Mucosa of gallbladder (tissue), 1 donor: Measurements from ENCODE around the gene HARS1. TPM values are rescaled to one million over a fixed set of nuclear protein-coding genes. Genes with fewer than 3 reads are reported as not detected.
A peak's percentile ranks its signal among the peaks of the same experiment; 100 is the strongest.
"Not testable (repeated sequence)": the region's sequence is repeated elsewhere in the genome, so short reads cannot be mapped to it uniquely, and the experiment has no call there.

Experiments
- DNase-seq: peaks from one replicate; pipeline ENCODE4 v3.0.0-alpha.2; 2020; ENCODE audit warnings: low spot score
- total RNA-seq: library from RNA; stranded (reverse); gene quantifications from one replicate; pipeline ENCODE4 v1.2.1, GENCODE V29; 2021
- donor health status: DM: no; HTN: no; CAD: no.

HARS1 gene
- total RNA-seq, 1 donor from 2014 or later: 45.5 TPM

DNA sequence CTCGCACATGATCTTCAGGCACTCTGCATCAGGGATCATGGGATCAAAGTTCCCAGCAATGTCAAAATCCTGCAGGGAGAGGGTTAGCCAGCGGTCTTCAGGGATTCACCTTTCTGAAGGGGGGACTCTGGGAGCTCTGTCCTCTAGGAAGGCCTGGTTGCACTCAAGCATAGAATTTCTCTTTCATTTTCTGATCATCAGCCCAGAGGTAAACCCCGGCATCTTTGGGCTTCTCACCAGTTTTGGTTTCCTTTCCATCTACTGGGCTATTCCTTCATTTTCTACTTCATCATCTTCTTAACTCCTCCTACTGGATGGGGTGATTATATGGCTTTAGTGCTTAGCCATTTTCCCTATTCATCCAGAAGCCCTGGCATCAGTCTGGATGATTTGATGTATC lies 13.2 kb downstream of the HARS1 start:
- DNase-seq: no peak

DNA sequence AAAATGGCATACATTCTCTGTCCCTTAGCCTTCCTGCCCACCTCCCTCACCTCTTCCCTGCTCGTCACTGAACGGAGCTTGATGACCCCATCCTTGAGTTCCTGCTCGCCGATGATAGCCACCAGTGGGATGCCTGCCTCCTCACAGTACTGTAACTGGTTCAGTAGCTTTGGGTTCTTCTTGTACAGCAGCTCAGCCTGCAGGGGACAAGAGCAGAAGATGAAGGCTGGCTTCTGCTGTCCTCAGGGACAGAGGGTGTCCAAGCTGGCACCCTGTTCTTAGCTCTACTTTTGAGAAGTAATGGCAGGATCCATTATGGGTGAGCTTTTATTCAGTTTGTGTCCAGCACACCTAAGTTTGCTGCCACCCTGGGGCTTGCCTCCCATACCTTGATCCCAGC lies 16.5 kb downstream of the HARS1 start:
- DNase-seq: no peak

DNA sequence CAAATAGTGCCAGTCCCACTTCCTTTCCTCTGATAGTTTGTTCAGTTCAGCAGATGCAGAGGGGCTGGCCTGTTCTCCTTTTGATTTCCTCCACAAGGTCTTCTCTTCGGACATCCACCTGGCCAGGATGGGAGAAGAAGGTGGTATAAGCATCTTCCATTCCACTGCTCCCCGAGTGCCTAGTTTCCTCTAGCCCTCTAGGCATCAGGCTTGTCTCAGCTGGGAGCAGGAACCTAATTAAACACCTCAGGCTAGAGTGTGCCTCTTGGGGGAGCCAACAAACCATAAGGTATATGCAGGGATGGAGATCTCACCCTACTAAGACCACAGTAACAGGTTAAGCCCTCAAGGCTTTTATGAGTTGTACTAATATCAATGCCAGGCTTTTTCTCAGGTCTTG lies 17.0 kb downstream of the HARS1 start:
- DNase-seq: no peak

DNA sequence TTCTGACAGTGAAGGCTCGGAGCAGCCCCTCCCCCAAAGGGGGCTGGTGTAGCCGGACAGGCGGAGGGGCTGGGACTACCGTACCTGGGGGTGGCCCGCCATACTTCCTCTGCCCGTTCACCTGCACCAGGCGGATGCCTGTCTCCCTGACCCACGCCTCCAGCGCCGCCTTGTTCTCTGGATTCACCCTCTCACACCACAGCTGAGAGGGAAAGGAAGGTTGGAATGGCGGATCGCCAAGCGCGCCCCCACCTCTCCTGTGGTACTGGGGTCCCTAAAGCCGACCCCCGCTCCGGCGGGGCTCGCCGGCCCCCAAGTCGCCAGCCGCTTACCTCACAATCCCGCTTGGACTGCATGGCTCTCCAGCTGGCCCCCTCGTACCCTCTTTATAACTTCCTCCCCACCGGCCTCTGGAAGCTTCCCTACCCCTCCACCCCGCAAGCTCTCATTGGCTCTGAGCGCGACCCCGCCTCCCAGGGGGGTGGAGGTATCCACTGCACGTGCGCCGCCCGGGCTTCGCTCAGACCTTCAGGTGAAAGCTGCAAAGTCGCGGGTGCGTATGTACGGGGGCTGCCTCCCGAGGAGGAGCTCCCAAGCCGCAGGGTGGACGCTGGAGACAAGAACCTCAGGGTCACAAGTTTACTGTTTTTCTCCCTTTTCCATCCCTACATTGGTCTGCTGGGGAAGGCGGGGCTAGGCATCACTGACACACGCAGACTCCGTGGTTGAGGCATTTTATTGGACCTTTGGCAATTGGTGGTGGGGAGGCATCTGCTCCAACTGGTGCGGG lies 17.8 kb downstream of the HARS1 start, which contains the start of gene DND1:
DND1 (minus strand) TSS at position 390 of the 790 bp plus-strand sequence; CDS start at position 356, 34 bp downstream.
- DNase-seq: no peak

DNA sequence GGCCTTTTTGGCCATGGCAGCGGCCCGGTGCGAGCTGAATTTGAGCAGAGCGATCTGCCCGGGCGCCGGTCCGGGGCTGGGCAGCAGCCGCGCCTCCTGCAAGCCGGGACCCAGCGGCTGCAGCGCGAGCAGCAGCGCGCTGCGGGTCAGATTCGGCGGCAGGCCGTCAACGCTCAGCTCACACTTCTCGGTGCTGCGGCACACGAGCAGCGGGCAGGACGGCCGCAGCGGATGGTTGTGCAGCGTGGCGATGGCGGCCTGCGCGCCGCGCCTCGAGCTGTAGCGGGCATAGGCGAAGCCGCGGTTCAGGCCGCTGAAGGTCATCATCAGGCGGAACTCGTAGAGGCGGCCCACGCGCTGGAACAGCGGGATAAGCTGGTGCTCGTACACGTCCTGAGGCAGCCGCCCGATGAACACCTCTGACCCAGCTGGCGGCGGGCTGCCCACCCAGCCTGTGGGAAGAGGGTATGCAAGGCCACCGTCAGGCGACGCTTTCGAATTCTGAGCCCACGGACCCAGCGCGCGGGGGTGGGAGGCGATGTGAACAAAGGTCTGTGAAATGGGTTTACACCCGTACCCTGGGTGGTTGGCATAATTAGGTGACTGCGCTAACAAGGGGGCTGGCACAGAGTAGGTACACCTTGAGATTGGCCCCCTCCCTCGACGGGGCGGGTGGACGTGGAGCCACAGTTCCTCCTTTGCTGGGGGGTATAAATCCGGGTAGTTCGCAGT lies 18.5 kb downstream of the HARS1 start:
- DNase-seq: no peak

DNA sequence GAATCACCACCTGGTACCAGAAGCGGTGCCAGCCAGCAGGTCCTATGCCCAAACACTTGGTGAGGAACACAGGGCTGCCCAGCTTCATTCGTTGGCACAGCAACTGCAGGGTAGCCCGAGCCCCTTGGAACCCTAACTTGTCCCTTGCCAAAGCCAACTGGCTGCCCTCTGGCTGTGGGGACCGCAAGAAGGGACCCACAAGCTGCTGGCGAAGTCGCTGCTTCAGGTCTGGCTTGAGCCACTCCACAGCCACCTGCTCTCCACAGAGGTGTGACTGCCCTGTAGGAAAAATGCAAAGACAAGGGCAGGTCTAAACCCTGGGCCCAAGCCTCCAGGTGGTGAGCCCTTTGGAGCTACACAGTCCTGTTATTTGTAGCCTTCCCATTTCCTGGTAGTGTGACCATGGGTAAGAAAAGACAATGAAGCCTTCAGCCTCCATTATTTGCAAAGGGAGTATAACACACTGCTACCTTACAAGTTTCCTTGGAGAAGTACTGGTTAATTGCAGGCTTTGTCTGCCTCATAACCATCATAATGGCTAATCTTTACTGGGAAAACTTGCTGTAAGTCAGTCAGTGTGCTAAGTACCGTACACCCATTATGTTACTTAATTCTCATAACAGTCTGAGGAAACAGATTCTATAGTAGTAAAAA lies 19.6 kb downstream of the HARS1 start:
- no peak for DNase-seq

DNA sequence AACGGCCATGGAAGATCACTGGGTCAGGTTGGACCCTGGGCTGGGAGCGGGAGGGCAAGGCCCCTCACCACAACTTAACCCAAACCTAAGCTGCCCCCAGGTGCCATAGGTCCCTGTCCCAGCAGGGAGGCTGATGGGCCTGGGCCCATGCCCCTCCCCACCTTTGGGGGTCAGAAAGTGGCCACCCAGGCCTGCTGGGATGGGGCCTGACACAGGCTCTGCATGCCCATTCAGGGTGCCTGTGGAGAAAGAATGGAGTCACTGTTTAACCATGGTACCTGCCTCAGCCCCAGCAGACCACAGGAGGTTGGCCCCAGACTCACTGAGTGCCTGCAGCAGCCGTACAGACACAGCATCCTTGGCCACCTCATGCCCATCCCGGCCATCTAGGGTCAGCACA lies 20.1 kb downstream of the HARS1 start:
- DNase-seq: not testable (repeated sequence)

DNA sequence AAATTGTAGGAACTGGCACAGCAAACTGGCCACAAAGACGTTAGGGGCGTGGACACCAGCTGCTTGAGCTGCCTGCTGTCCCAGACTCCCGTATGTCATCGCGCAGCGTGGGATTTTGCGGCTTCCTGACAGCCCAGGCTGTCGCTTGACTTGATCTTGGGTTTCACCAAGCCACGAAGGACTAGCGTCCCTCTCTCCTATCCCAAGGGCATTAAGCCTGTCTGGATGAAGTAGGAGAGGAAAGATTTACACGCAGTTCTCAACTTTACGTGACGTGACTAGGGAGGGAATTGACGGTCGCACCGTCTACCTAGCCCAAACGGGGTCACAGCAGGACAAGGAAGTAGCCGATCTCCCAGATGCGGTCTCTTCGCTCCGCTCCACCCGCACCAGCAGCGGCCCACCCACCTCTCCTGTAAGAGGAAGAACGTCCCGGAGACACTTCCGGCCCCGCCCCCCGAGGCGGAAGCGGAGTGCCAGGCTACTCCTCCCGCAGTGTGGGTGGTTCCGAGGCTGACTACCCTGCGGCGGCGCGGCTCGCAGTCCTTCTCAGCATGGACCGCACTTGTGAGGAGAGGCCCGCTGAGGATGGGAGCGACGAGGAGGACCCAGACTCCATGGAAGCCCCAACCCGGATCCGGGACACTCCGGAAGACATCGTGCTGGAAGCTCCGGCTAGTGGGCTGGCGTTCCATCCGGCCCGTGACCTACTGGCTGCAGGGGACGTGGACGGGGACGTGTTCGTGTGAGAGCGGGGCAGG lies 26.6 kb downstream of the HARS1 start, which contains the start of gene WDR55:
WDR55 (plus strand) TSS at position 546 of the 761 bp plus-strand sequence; CDS start at position 555, 9 bp downstream.
- DNase-seq: peak; percentile 95

DNA sequence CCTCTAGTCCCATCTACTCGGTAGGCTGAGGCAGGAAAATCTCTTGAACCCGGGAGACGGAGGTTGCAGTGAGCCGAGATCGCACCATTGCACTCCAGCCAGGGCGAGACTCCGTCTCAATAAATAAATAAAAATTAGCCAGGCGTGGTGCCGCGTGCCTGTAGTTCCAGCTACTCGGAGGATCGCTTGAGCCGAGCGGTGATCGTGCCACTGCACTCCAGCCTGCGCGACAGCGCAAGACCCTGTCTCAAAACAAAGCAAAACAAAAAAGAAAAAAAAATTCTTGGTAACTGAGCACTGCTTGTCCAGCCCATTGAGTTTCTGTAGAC lies 27.2 kb downstream of the HARS1 start:
- no peak for DNase-seq

DNA sequence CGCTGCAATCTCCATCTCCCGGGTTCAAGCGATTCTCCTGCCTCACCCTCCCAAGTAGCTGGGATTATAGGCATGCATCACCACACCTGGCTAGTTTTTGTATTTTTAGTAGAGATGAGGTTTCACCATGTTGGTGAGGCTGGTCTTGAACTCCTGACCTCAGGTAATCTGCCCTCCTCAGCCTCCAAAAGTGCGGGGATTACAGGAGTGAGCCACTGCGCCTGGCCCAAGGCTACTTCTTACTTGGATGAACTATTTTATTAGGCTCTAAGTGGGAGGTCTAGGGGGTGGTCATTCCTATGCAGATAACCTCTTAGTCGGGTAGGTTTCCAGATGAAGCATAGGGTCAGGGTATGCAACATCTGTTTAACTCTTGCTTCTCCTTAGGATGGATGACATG lies 30.8 kb downstream of the HARS1 start:
- DNase-seq: not testable (repeated sequence)

DNA sequence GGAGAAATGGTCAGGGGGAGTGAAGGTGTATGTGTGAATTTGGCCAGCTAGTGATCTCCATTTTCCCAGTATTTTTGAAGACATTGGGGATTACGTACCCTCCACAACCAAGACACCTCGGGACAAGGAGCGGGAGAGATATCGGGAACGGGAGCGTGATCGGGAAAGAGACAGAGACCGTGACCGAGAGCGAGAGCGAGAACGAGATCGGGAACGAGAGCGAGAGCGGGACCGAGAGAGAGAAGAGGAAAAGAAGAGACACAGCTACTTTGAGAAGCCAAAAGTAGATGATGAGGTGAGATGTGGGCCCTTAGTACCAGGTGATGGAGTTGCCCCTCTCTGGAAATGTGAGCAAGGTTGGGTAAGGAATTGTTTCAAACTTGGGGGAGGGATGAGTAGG lies 32.3 kb downstream of the HARS1 start:
- no peak for DNase-seq

DNA sequence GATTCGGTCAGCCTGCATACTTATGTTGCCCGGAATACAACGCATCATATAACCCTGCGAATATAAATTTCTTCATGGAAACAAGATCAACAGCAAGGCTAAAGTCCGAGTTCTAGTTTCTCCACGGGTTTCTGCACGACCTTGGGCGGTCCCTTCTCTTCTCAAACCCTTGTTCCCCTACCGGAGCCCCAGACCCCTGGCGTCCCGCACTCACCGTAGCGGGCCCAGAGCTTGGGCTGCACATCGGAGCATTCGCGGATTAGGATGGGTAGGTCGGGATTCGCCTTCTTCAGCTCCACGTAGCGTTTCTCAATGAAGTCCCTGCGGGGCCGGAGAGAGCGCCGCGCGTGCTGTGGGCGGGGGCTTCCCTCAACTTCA lies 44.1 kb downstream of the HARS1 start:
- no peak for DNase-seq

DNA sequence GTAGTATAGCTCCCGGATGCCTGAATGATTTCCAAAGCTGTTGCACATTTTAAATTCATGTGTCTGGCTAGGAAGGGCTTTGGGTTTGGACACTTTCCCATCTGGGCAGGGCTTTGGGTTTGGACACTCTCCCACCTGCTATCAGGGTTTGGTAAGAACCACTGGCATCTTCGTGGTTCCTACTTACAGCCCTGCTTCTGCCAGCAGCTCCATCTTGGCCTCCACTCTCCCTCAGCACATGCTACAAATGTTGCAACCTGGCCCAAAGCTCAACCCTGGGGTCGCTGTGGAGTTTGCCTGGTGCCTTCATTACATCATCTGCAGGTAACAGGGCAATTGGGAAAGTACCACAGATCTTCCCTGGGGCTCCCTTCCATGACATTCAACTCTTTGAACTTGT lies 48.5 kb downstream of the HARS1 start:
- no peak for DNase-seq

DNA sequence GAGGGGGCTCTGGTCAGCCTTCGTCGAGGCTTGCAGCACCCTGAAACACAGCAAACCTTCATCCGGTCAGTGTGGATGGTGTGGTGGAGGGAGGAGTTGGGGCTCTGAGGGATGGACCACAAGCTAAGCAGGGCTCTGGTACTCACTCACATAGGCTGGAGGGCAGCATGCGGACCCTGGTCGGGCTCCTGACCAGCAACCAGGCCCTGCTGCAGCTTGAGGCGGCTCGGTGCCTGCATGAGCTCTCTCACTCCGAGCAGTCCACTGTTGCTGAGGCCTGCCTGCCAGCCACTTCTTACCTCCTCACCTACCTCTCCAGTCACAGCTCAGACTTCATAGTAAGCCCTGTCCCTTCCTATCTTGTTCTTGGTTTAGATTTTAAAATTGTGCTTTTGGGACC lies 49.5 kb downstream of the HARS1 start:
- no peak for DNase-seq

DNA sequence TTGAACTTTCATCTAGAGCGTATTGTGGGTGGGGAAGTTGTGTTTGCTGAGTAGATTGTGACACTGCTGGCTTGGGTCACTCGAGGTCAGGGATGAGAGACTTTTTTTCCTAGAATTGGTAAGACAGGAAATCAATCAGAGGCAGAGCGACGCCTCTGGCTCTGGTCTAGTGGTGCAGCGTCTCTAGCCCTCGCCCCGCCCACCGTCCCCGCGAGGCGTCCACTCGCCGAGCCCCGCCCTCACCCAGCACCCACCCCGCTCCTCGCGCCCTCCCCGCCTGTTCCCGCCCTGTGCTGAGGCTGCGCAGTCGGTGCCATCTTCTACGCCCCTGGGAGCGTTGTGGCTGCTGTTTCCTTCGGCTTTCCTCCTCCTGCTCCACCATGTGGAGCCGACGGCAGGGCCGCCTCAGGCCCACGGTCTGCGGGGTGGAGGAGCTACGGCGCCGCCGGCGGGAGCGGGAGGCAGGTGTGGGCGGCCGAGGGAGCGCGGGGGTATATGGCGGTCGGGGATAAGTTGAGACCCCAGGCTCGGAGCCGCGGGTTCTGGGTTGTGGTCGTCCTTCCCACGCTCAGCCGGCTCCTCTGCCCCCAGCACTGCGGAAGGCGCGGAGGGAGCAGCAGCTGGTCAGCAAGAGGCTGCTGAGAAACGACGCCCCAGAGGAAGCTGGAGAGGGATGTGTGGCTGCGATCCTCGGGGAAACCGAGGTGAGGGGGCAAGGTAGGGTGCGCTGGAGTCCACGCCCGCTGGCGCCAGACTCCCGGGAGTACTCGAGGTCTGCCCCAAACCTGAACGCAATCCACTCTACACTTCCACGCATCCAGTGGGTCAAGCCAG lies 51.8 kb downstream of the HARS1 start, which contains the start of gene TMCO6:
TMCO6 (plus strand) TSS at position 304 of the 834 bp plus-strand sequence; CDS start at position 381, 77 bp downstream.
- DNase-seq: peak; percentile 98

DNA sequence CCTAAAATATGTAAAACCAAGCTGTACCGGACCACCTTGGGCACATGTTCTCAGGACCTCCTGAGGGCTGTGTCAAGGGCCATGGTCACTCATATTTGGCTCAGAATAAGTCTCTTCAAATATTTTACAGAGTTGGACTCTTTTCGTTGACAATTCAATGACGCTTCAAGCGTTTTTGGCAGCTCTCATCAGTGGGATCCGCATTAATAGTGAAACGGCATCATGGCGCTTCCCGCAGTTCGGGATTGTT lies 52.3 kb downstream of the HARS1 start:
- DNase-seq: not testable (repeated sequence)

DNA sequence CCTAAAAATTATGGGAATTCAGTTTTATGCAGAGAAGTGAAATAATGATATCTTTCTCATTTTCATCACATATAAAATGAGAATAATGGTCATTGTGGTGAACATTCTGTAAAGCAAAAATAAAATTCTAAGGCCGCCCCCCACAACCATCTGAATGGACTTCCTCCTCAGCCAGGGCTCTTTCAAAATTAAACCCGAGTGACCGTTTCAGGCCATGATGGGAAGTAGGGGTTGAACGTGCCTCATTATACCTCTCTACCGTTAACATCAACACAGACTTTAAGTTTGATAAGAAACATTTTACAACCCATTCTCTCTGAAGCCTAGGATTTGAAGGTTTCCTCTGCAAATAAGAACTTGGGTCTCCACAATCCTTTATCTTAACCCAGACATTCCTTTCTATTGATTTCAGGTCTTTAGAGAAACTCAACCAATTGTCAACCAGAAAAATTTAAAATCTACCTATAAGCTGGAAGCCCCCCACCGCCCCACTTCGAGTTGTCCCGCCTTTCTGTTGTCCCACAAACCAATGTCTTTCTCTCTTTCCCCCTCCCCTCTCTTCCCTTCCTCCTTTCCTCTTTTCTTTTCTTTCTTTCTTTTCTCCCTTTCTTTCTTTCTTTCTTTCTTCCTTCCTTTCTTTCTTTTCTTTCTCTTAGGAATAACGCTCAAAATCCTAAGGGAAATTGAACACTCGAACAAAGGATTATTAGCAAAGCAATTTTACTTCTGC lies 53.6 kb downstream of the HARS1 start:
- DNase-seq: no peak

DNA sequence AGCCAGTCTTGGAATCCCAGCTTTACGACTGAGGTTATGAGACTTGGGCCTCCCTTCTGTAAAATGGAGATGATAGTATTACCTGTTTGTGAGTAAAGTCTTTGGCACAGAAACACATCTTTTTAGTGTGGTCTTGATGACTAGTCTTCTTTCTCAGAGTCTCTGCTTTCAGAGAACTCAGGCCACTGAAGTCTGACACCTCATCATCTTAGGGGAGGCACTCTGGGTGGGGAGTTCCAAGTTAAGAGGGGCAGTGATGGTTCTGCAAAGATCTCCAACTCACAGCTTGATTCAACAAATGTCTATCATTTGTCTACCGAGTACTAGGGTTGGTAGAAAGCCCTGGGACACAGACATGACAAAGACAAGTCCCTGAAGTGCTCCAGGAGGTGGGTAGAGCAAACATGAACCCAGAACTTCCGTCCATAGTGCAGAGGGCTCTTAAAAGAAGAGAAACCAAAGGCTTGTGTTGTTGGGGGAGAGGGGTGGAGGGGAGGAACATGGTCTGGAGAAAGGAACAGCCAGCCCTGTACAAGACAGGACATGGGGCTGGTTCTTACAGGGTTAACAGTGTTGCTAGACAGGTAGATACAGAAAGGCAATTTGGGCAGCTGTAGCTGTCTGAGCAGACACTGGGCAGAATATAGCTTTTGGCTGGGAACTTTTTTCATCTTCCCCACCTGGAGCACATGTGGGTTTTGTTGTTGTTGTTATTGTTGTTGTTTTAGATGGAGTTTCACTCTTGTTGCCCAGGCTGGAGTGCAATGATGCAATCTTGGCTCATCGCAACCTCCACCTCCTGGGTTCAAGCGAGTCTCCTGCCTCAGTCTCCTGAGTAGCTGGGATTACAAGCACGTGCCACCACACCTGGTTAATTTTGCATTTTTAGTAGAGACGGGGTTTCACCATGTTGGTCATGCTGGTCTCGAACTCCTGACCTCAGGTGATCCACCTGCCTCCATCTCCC lies 55.6 kb downstream of the HARS1 start:
- no peak for DNase-seq

DNA sequence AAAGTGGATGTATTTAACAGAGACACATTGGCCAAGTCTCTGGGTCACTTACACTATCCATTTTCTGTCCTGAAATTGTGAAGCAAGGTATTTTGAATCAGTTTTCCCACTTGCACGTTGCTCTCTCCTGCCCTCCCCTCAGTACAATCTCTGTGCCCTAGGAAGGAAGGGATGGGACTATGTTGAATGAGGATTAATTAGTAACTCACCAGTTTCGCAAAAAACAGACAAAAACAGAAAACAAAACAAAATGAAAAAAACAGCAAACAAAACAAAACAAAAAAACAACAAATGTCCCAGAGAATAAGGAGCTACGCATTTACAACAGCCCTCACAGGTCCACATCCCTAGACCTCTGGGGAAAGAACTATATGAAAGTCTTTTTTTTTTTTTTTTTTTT lies 57.1 kb downstream of the HARS1 start:
- DNase-seq: no peak
